K562 (cell line): Measurements from ENCODE around the gene KIAA0040.

ENCODE experiments used
- CBX5 ChIP-seq: IDR thresholded peaks from 2 replicates; pipeline ENCODE4 v1.6.1; 2014; ENCODE audit warnings: low read depth, borderline replicate concordance
- COPS2 ChIP-seq: fragments of 450-650 bp; conservative IDR thresholded peaks from 2 replicates; pipeline ENCODE4 v1.6.1; 2016; ENCODE audit warnings: mild to moderate bottlenecking, moderate library complexity
- MTA1 ChIP-seq: fragments of 450-650 bp; IDR thresholded peaks from 2 replicates; pipeline ENCODE4 v1.6.1; 2017; ENCODE audit warnings: borderline replicate concordance
- SMC3 ChIP-seq: conservative IDR thresholded peaks from 2 replicates; pipeline ENCODE4 v1.6.1; 2011; ENCODE audit warnings: low read depth, low read length, improper control_type of control experiment; ENCODE audit not compliant: insufficient read depth

GRCh38 chr1:175169286-175170018 lies 23.1 kb downstream of the KIAA0040 start:
- no peak for TF ChIP-seq SMC3
- TF ChIP-seq MTA1: no peak
- no peak for TF ChIP-seq CBX5
- TF ChIP-seq COPS2: no peak
